ENCODE measurements around the gene TMEM109. TPM values are rescaled to one million over a fixed set of nuclear protein-coding genes. Genes with fewer than 3 reads are reported as not detected.

TMEM109 gene
- total and polyA plus RNA-seq, 9 of the 15 experiments (the other 6 are each of a cell fraction or from before 2014, with no cell fraction given): 9.2 to 71.3 (median 30.5) TPM

- Histone ChIP-seq H3K9me1 (ENCODE audit: control insufficient read depth, insufficient read depth, low read length) (peaks cover 3% of the 10 kb centered on the region), H4K20me1 (replicated peaks; ENCODE audit: control insufficient read depth, insufficient read depth, low read length) (no peaks in the 10 kb centered on the region), H3K4me2 (ENCODE audit: insufficient read depth, low read length) (no peak overlapping the region; the same call in 1 of the 2 replicates), H3K27ac (ENCODE audit: extremely low read depth, low read depth, low read length) (no peak overlapping the region), H3K9ac (ENCODE audit: insufficient read depth in 1 of 2, low read depth in 2 of 2, low read length in 2 of 2) (peak overlapping the region in 1 of 2 experiments; percentile 65; a peak in 2 of 4 replicates), H3K27me3 (ENCODE audit: control insufficient read depth in 2 of 2, insufficient read depth in 2 of 2, low read length in 2 of 2) (no peaks in the 10 kb centered on the region), H2AFZ (ENCODE audit: low read depth, low read length) (no peak overlapping the region), H3K9me3 (replicated peaks; ENCODE audit: control insufficient read depth, insufficient read depth, low read depth, low read length) (no peaks in the 10 kb centered on the region), H3K36me3 (ENCODE audit: control insufficient read depth, insufficient read depth, low read length) (0 out of 3 replicates have a peak, but pooled peaks cover 3% of the 10 kb centered on the region), H3K4me1 (replicated peaks in 1 of 2; ENCODE audit: control insufficient read depth in 2 of 2, insufficient read depth in 2 of 2, low read length in 2 of 2) (peaks cover 6 to 22% of the 10 kb centered on the region in 2 experiments; a peak in 4 of 5 replicates), H3K4me3 (no peak overlapping the region), H3K79me2 (ENCODE audit: control insufficient read depth, insufficient read depth, low read length) (no peaks in the 10 kb centered on the region)
- ATAC-seq (no peak), DNase-seq (ENCODE audit: extremely low read depth in 1 of 4, low spot score in 3 of 4) (no peak), FAIRE-seq (no peak)
- 62% methylated on average over 12 of the region's 12 CpGs for WGBS (ENCODE audit: insufficient coverage, low coverage, missing lambda C conversion rate)
- TF ChIP-seq FOSL1 (tag; conservative IDR thresholded peaks at IDR 0.05) (0 out of 2 replicates have a peak, but pooled peaks have one; percentile 2), SMARCA4 (IDR thresholded peaks at IDR 0.05) (no peak)
- in situ Hi-C loops (cut with MboI): no loop called here
- ChIA-PET CTCF (ENCODE audit: low intra/inter-chr PET ratio) (no interaction called here), POLR2A (interaction anchor here (1.3 to 2.1 kb wide), 2 partner anchors 9 to 14 kb away, joined by 4 to 7 read pairs; no protein-coding TSS in a partner anchor)
- intact Hi-C loops (cut with micrococcal nuclease): no loop called here
- no TSS peak for BruUV-seq (replicated peaks)
Observed at GRCh38 chr11:60873533-60873932, 40.4 kb upstream of the TMEM109 start.

- no peak for DNase-seq (ENCODE audit: extremely low read depth in 1 of 4, low spot score in 3 of 4)
- H3K27ac ChIP-seq (ENCODE audit: extremely low read depth, low read depth, low read length): no peak overlapping the region
- intact Hi-C loops (cut with micrococcal nuclease): no loop called here
- ChIA-PET CTCF (ENCODE audit: low intra/inter-chr PET ratio) (no interaction called here), POLR2A (interaction anchor here (1.1 to 1.4 kb wide), 2 partner anchors 13 to 15 kb away, joined by 3 read pairs; no protein-coding TSS in a partner anchor)
- no peaks in the 10 kb centered on the region for H3K79me2 ChIP-seq (ENCODE audit: control insufficient read depth, insufficient read depth, low read length)
- no peaks in the 10 kb centered on the region for H4K20me1 ChIP-seq (replicated peaks; ENCODE audit: control insufficient read depth, insufficient read depth, low read length)
- no peak overlapping the region for H3K4me2 ChIP-seq (ENCODE audit: insufficient read depth, low read length)
- no peaks in the 10 kb centered on the region for H3K9me3 ChIP-seq (replicated peaks; ENCODE audit: control insufficient read depth, insufficient read depth, low read depth, low read length)
- H3K9ac ChIP-seq (ENCODE audit: insufficient read depth in 1 of 2, low read depth in 2 of 2, low read length in 2 of 2): 0 out of 4 replicates have a peak overlapping the region, but pooled peaks of 1 of the 2 experiments have one; percentile 29
- no peak for FAIRE-seq
- peaks cover 7% of the 10 kb centered on the region; the same call in 1 of the 3 replicates for H3K36me3 ChIP-seq (ENCODE audit: control insufficient read depth, insufficient read depth, low read length)
- WGBS (ENCODE audit: insufficient coverage, low coverage, missing lambda C conversion rate): 87% methylated on average over 11 of the region's 13 CpGs
- no peak for ATAC-seq
- no peak overlapping the region for H3K4me3 ChIP-seq
- peaks cover 6 to 22% of the 10 kb centered on the region in 2 experiments; a peak in 4 of 5 replicates for H3K4me1 ChIP-seq (replicated peaks in 1 of 2; ENCODE audit: control insufficient read depth in 2 of 2, insufficient read depth in 2 of 2, low read length in 2 of 2)
- H3K27me3 ChIP-seq (ENCODE audit: control insufficient read depth in 2 of 2, insufficient read depth in 2 of 2, low read length in 2 of 2): no peaks in the 10 kb centered on the region
- no TSS peak for BruUV-seq (replicated peaks)
- H3K9me1 ChIP-seq (ENCODE audit: control insufficient read depth, insufficient read depth, low read length): peaks cover 3% of the 10 kb centered on the region
- in situ Hi-C loops (cut with MboI): no loop called here
- H2AFZ ChIP-seq (ENCODE audit: low read depth, low read length): no peak overlapping the region
- TF ChIP-seq POLR2AphosphoS5 (IDR thresholded peaks at IDR 0.05; ENCODE audit: control insufficient read depth, insufficient read depth, low read depth, low read length): no peak
- TF ChIP-seq ZBTB17 (CRISPR knock-in tag; IDR thresholded peaks at IDR 0.05): no peak
- TF ChIP-seq E2F1 (CRISPR knock-in tag; IDR thresholded peaks at IDR 0.05): no peak
- TF ChIP-seq, protein P1, sequence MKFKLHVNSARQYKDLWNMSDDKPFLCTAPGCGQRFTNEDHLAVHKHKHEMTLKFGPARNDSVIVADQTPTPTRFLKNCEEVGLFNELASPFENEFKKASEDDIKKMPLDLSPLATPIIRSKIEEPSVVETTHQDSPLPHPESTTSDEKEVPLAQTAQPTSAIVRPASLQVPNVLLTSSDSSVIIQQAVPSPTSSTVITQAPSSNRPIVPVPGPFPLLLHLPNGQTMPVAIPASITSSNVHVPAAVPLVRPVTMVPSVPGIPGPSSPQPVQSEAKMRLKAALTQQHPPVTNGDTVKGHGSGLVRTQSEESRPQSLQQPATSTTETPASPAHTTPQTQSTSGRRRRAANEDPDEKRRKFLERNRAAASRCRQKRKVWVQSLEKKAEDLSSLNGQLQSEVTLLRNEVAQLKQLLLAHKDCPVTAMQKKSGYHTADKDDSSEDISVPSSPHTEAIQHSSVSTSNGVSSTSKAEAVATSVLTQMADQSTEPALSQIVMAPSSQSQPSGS (CRISPR knock-in tag; IDR thresholded peaks at IDR 0.05): no peak
- TF ChIP-seq NFYB (IDR thresholded peaks at IDR 0.05; ENCODE audit: extremely low read depth, insufficient read length): no peak
- no peak for TF ChIP-seq ZNF175 (CRISPR knock-in tag; IDR thresholded peaks at IDR 0.05; ENCODE audit: low read depth)
- no peak for TF ChIP-seq ZNF395 (CRISPR knock-in tag; IDR thresholded peaks at IDR 0.05)
Observed at GRCh38 chr11:60874421-60875365, 39.3 kb upstream of the TMEM109 start.

Measured in K562 (cell line).